WTC11 (cell line): Measurements from ENCODE around the gene ALK. TPM values are rescaled to one million over a fixed set of nuclear protein-coding genes. Genes with fewer than 3 reads are reported as not detected.

Experiments
- ATAC-seq: fragments of 200-7000 bp; cut with Tn5 transposase; 2 replicates; pipeline ENCODE4 v1.10.0; 2021; ENCODE audit warnings: mild to moderate bottlenecking, moderate library complexity
- CTCF ChIA-PET: fragments of 300-600 bp; sonication (Branson Sonifier 250); formaldehyde crosslinking; loops from one replicate; lab custom pipeline; 2021; ENCODE audit warnings: antibody characterized with exemption; lab: Charles Lee
- POLR2A ChIA-PET: fragments of 350-600 bp; sonication (Branson Sonifier 250); formaldehyde crosslinking; loops from one replicate; lab custom pipeline; 2021; ENCODE audit warnings: antibody characterized with exemption; lab: Charles Lee
- DNase-seq: peaks from one replicate; pipeline ENCODE4 v3.0.0; 2021; ENCODE audit warnings: low spot score
- H3K27ac Mint-ChIP-seq: 2 replicates; pipeline ENCODE4 v1.8.0; 2021; ENCODE audit warnings: mixed read lengths
- H3K27me3 Mint-ChIP-seq: 2 replicates; pipeline ENCODE4 v1.8.0; 2021; ENCODE audit warnings: low read depth, mild to moderate bottlenecking, moderate library complexity, mixed read lengths
- H3K36me3 Mint-ChIP-seq: 2 replicates; pipeline ENCODE4 v1.8.0; 2021; ENCODE audit warnings: mixed read lengths
- H3K4me1 Mint-ChIP-seq: 2 replicates; pipeline ENCODE4 v1.8.0; 2022; ENCODE audit warnings: mixed read lengths
- H3K4me3 Mint-ChIP-seq: 2 replicates; pipeline ENCODE4 v1.8.0; 2021; ENCODE audit warnings: mild to moderate bottlenecking, moderate library complexity, mixed read lengths
- H3K9me3 Mint-ChIP-seq: 2 replicates; pipeline ENCODE4 v1.8.0; 2021; ENCODE audit warnings: mixed read lengths
- ATF1 ChIP-seq: sonication (generic); formaldehyde crosslinking; IDR thresholded peaks from 2 replicates; pipeline ENCODE4 v1.8.1; 2023; ENCODE audit warnings: mild to moderate bottlenecking, moderate library complexity, missing genetic modification reagents
- CBFB ChIP-seq: sonication (generic); formaldehyde crosslinking; IDR thresholded peaks from 2 replicates; pipeline ENCODE4 v1.8.1; 2022; ENCODE audit warnings: mild to moderate bottlenecking, low read depth, missing genetic modification reagents
- ESRRA ChIP-seq: sonication (generic); formaldehyde crosslinking; IDR thresholded peaks from 2 replicates; pipeline ENCODE4 v1.8.1; 2022; ENCODE audit warnings: mild to moderate bottlenecking, missing genetic modification reagents, borderline replicate concordance
- FOXK1 ChIP-seq: sonication (generic); formaldehyde crosslinking; IDR thresholded peaks from 2 replicates; pipeline ENCODE4 v1.8.0; 2022; ENCODE audit warnings: mild to moderate bottlenecking, moderate library complexity, missing genetic modification reagents
- JAZF1 ChIP-seq: fragments of 250-450 bp; sonication (Bioruptor Pico); IDR thresholded peaks from 2 replicates; pipeline ENCODE4 v1.9.0; 2021; ENCODE audit warnings: moderate library complexity, mild to moderate bottlenecking, inconsistent platforms
- NFE2L1 ChIP-seq: sonication (generic); formaldehyde crosslinking; IDR thresholded peaks from 2 replicates; pipeline ENCODE4 v1.8.1; 2023; ENCODE audit warnings: missing genetic modification reagents
- NR1H2 ChIP-seq: sonication (generic); formaldehyde crosslinking; IDR thresholded peaks from 2 replicates; pipeline ENCODE4 v1.9.0; 2021; ENCODE audit warnings: mild to moderate bottlenecking, moderate library complexity, missing genetic modification reagents
- NR2C2 ChIP-seq: sonication (generic); formaldehyde crosslinking; IDR thresholded peaks from 2 replicates; pipeline ENCODE4 v1.8.0; 2022; ENCODE audit warnings: mild to moderate bottlenecking, missing genetic modification reagents
- PRRX2 ChIP-seq: fragments of 250-450 bp; sonication (Bioruptor Pico); IDR thresholded peaks from 2 replicates; pipeline ENCODE4 v1.8.0; 2021; ENCODE audit warnings: mild to moderate bottlenecking
- TEAD4 ChIP-seq: sonication (generic); formaldehyde crosslinking; IDR thresholded peaks from 2 replicates; pipeline ENCODE4 v1.8.0; 2022; ENCODE audit warnings: mild to moderate bottlenecking, missing genetic modification reagents
- ZBTB21 ChIP-seq: sonication (generic); formaldehyde crosslinking; IDR thresholded peaks from 2 replicates; pipeline ENCODE4 v1.8.1; 2023; ENCODE audit warnings: mild to moderate bottlenecking, missing genetic modification reagents, borderline replicate concordance
- ZNF138 ChIP-seq: sonication (generic); formaldehyde crosslinking; conservative IDR thresholded peaks from 2 replicates; pipeline ENCODE4 v1.8.1; 2022; ENCODE audit warnings: mild to moderate bottlenecking, moderate library complexity, missing genetic modification reagents
- ZNF232 ChIP-seq: sonication (generic); formaldehyde crosslinking; IDR thresholded peaks from 2 replicates; pipeline ENCODE4 v1.8.0; 2022; ENCODE audit warnings: mild to moderate bottlenecking, missing genetic modification reagents
- total RNA-seq: library from RNA; stranded (reverse); gene quantifications from 3 replicates; pipeline ENCODE4 v1.2.3, GENCODE V29; 2021
- TF ChIP-seq, protein P1 (sequence below): sonication (generic); formaldehyde crosslinking; IDR thresholded peaks from 2 replicates; pipeline ENCODE4 v1.8.0; 2023; ENCODE audit warnings: missing genetic modification reagents, mild to moderate bottlenecking, borderline replicate concordance
- TF ChIP-seq, protein P2 (sequence below): sonication (generic); formaldehyde crosslinking; IDR thresholded peaks from 2 replicates; pipeline ENCODE4 v1.8.0; 2022; ENCODE audit warnings: mild to moderate bottlenecking, missing genetic modification reagents
- TF ChIP-seq, protein P3 (sequence below): sonication (generic); formaldehyde crosslinking; IDR thresholded peaks from 2 replicates; pipeline ENCODE4 v1.8.0; 2023; ENCODE audit warnings: mild to moderate bottlenecking, missing genetic modification reagents
- TF ChIP-seq, protein P4 (sequence below): sonication (generic); formaldehyde crosslinking; IDR thresholded peaks from 2 replicates; pipeline ENCODE4 v1.8.1; 2022; ENCODE audit warnings: missing genetic modification reagents, borderline replicate concordance
- TF ChIP-seq, protein P5 (sequence below): sonication (generic); formaldehyde crosslinking; IDR thresholded peaks from 2 replicates; pipeline ENCODE4 v1.8.0; 2022; ENCODE audit warnings: mild to moderate bottlenecking, missing genetic modification reagents
- TF ChIP-seq, protein P6 (sequence below): fragments of 250-450 bp; sonication (Bioruptor Pico); IDR thresholded peaks from 2 replicates; pipeline ENCODE4 v1.9.0; 2021; ENCODE audit warnings: moderate library complexity, mild to moderate bottlenecking, inconsistent platforms, borderline replicate concordance
- TF ChIP-seq, protein P7 (sequence below): sonication (generic); formaldehyde crosslinking; IDR thresholded peaks from 2 replicates; pipeline ENCODE4 v1.8.0; 2022; ENCODE audit warnings: mild to moderate bottlenecking, missing genetic modification reagents

Gene ALK
- total RNA-seq, 1 experiment from 2014 or later, result not detected

DNA sequence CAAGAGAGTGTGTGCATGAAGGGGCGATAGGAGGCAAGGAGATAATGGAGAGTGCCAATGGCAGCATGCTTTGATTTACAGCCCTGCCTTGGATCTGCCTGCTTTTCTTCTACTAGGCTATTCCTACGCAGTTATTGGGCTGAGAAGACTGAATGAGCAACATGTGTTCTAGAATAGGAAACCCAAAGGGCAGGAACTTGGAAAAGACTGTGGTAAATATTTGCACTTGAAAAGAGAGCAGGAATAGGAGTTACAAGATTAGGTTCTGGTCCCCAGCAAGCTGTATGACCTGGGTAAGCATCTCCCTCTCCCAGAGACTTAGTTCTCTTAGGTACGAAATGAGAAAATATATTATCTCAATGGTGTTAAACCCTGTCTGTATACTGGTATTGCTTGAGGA lies 438.5 kb downstream of the ALK start (continued):
- TF ChIP-seq, protein P1, sequence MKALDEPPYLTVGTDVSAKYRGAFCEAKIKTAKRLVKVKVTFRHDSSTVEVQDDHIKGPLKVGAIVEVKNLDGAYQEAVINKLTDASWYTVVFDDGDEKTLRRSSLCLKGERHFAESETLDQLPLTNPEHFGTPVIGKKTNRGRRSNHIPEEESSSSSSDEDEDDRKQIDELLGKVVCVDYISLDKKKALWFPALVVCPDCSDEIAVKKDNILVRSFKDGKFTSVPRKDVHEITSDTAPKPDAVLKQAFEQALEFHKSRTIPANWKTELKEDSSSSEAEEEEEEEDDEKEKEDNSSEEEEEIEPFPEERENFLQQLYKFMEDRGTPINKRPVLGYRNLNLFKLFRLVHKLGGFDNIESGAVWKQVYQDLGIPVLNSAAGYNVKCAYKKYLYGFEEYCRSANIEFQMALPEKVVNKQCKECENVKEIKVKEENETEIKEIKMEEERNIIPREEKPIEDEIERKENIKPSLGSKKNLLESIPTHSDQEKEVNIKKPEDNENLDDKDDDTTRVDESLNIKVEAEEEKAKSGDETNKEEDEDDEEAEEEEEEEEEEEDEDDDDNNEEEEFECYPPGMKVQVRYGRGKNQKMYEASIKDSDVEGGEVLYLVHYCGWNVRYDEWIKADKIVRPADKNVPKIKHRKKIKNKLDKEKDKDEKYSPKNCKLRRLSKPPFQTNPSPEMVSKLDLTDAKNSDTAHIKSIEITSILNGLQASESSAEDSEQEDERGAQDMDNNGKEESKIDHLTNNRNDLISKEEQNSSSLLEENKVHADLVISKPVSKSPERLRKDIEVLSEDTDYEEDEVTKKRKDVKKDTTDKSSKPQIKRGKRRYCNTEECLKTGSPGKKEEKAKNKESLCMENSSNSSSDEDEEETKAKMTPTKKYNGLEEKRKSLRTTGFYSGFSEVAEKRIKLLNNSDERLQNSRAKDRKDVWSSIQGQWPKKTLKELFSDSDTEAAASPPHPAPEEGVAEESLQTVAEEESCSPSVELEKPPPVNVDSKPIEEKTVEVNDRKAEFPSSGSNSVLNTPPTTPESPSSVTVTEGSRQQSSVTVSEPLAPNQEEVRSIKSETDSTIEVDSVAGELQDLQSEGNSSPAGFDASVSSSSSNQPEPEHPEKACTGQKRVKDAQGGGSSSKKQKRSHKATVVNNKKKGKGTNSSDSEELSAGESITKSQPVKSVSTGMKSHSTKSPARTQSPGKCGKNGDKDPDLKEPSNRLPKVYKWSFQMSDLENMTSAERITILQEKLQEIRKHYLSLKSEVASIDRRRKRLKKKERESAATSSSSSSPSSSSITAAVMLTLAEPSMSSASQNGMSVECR (CRISPR knock-in tag), result no peak
- TF ChIP-seq ZNF232 (CRISPR knock-in tag) (no peak), FOXK1 (CRISPR knock-in tag) (no peak), NR1H2 (CRISPR knock-in tag) (no peak), JAZF1 (CRISPR knock-in tag) (no peak)
- TF ChIP-seq, protein P2, sequence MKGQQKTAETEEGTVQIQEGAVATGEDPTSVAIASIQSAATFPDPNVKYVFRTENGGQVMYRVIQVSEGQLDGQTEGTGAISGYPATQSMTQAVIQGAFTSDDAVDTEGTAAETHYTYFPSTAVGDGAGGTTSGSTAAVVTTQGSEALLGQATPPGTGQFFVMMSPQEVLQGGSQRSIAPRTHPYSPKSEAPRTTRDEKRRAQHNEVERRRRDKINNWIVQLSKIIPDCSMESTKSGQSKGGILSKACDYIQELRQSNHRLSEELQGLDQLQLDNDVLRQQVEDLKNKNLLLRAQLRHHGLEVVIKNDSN, result no peak
- TF ChIP-seq, protein P3, sequence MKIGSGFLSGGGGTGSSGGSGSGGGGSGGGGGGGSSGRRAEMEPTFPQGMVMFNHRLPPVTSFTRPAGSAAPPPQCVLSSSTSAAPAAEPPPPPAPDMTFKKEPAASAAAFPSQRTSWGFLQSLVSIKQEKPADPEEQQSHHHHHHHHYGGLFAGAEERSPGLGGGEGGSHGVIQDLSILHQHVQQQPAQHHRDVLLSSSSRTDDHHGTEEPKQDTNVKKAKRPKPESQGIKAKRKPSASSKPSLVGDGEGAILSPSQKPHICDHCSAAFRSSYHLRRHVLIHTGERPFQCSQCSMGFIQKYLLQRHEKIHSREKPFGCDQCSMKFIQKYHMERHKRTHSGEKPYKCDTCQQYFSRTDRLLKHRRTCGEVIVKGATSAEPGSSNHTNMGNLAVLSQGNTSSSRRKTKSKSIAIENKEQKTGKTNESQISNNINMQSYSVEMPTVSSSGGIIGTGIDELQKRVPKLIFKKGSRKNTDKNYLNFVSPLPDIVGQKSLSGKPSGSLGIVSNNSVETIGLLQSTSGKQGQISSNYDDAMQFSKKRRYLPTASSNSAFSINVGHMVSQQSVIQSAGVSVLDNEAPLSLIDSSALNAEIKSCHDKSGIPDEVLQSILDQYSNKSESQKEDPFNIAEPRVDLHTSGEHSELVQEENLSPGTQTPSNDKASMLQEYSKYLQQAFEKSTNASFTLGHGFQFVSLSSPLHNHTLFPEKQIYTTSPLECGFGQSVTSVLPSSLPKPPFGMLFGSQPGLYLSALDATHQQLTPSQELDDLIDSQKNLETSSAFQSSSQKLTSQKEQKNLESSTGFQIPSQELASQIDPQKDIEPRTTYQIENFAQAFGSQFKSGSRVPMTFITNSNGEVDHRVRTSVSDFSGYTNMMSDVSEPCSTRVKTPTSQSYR (CRISPR knock-in tag), result no peak

DNA sequence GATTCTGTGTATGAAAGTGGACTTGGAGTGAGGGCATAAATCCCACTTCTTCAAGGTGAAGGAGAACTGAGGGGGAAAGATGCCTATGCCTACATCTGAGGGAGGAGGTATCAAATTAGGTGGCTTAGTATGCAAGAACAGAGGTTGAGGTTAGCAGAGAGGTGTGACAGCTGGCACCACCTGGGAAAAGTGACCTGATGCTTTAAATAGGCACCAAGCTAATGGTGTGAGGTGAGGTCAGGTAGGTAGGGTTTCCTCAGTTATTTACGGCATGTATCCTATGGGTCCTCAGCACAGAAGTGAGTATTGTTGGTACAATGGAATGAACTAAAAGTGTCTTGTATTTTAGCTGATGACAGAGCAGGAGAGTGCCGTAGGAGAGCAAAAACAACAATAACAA lies 439.0 kb downstream of the ALK start:
- Mint-ChIP-seq H3K27ac (no peak overlapping the region; the same call in 1 of the 2 replicates), H3K4me3 (no peak overlapping the region), H3K27me3 (no peaks in the 10 kb centered on the region), H3K4me1 (peaks cover 8% of the 10 kb centered on the region; the same call in 1 of the 2 replicates), H3K36me3 (peaks cover 4% of the 10 kb centered on the region), H3K9me3 (peaks cover 11% of the 10 kb centered on the region)
- CTCF ChIA-PET, result no interaction called here
- no peak for DNase-seq
- ATAC-seq, result no peak
- POLR2A ChIA-PET, result no interaction called here
- TF ChIP-seq TEAD4 (no peak), ZBTB21 (no peak), NR2C2 (CRISPR knock-in tag) (no peak), NFE2L1 (no peak), ZNF138 (CRISPR knock-in tag) (no peak), ESRRA (CRISPR knock-in tag) (no peak), ATF1 (CRISPR knock-in tag) (no peak), CBFB (CRISPR knock-in tag) (no peak), PRRX2 (CRISPR knock-in tag) (no peak)
- TF ChIP-seq, protein P4, sequence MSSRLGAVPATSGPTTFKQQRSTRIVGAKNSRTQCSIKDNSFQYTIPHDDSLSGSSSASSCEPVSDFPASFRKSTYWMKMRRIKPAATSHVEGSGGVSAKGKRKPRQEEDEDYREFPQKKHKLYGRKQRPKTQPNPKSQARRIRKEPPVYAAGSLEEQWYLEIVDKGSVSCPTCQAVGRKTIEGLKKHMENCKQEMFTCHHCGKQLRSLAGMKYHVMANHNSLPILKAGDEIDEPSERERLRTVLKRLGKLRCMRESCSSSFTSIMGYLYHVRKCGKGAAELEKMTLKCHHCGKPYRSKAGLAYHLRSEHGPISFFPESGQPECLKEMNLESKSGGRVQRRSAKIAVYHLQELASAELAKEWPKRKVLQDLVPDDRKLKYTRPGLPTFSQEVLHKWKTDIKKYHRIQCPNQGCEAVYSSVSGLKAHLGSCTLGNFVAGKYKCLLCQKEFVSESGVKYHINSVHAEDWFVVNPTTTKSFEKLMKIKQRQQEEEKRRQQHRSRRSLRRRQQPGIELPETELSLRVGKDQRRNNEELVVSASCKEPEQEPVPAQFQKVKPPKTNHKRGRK (CRISPR knock-in tag), result no peak
- TF ChIP-seq, protein P3 (CRISPR knock-in tag), result no peak
- TF ChIP-seq, protein P5, sequence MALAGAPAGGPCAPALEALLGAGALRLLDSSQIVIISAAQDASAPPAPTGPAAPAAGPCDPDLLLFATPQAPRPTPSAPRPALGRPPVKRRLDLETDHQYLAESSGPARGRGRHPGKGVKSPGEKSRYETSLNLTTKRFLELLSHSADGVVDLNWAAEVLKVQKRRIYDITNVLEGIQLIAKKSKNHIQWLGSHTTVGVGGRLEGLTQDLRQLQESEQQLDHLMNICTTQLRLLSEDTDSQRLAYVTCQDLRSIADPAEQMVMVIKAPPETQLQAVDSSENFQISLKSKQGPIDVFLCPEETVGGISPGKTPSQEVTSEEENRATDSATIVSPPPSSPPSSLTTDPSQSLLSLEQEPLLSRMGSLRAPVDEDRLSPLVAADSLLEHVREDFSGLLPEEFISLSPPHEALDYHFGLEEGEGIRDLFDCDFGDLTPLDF (CRISPR knock-in tag), result no peak
- TF ChIP-seq, protein P6, sequence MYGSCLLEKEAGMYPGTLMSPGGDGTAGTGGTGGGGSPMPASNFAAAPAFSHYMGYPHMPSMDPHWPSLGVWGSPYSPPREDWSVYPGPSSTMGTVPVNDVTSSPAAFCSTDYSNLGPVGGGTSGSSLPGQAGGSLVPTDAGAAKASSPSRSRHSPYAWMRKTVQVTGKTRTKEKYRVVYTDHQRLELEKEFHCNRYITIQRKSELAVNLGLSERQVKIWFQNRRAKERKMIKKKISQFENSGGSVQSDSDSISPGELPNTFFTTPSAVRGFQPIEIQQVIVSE, result no peak
- TF ChIP-seq, protein P7, sequence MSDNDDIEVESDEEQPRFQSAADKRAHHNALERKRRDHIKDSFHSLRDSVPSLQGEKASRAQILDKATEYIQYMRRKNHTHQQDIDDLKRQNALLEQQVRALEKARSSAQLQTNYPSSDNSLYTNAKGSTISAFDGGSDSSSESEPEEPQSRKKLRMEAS (CRISPR knock-in tag), result no peak
